GM18909 (cell line): ENCODE results near the gene SSH3.

Source experiments
- ATAC-seq: cut with Tn5 transposase; IDR thresholded peaks from one replicate; pipeline ENCODE4 v1.9.1; 2021; ENCODE audit warnings: mild to moderate bottlenecking; ENCODE audit not compliant: unreplicated experiment, poor library complexity

Gene SSH3

GRCh38 chr11:67289651-67290479 is 13.5 kb upstream of the SSH3 start:
- no peak for ATAC-seq

GRCh38 chr11:67290801-67291200 is 12.5 kb upstream of the SSH3 start:
- ATAC-seq = no peak

DNA sequence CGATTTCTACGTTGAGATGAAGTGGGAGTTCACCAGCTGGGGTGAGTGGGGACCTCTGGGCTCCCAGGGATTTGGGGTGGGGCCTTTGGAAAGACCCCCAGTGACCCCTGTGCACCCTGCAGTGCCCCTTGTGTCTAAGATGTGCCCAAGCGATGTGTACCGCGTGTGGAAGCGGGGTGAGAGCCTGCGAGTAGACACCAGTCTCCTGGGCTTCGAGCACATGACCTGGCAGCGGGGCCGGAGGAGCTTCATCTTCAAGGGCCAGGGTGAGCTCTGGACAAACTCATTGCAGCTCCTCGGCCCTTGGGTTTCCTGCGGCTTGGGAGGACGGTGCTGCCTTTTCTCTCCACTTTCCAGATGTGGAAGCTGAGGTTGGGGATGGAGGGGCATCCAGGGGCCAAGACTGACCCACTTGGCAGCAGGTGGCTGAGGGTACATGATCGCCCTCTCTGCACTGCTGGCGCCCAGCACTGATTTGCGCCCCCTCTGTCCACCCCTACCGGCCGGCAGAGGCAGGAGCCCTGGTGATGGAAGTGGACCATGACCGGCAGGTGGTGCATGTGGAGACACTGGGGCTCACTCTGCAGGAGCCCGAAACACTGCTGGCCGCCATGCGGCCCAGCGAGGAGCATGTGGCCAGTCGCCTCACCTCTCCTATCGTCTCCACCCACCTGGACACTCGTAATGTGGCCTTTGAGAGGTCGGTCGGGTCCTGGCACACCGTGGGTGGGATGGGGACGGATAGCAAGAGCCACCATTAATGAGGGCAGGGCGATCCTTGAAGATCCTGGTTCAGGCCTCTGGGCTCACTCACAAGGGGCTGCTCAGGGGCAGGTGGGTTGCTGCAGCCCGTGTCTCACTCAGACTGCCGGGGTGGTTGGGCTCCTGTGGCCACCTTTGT is 11.6 kb upstream of the SSH3 start:
- ATAC-seq = no peak

- no peak for ATAC-seq
Observed at GRCh38 chr11:67292671-67293070, 10.7 kb upstream of the SSH3 start.

DNA sequence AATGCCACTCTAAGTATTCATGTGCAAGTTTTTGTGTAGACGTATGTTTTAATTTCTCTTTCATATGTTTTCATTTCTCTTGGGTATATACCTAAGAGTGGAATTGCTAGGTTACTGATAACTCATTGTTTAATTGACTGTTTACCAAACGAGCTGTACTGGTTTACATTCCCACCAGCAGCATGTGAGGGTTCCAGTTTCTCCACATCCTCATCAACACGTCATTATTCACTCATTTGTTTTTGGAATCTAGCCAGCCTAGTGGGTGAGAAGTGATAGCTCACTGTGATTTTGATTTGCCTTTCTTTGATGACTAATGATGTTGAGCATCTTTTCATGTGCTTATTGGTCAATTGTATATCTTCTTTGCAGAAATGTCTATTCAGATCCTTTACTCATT is 10.2 kb upstream of the SSH3 start:
- ATAC-seq = no peak

GRCh38 chr11:67295846-67296245 is 7.5 kb upstream of the SSH3 start:
- no peak for ATAC-seq

GRCh38 chr11:67298786-67299185 is 4.5 kb upstream of the SSH3 start:
- no peak for ATAC-seq

GRCh38 chr11:67299471-67300191 is 3.7 kb upstream of the SSH3 start:
- ATAC-seq = no peak

- ATAC-seq = no peak
Observed at GRCh38 chr11:67300256-67300755, 3.0 kb upstream of the SSH3 start.

GRCh38 chr11:67300756-67301312 is 2.5 kb upstream of the SSH3 start:
- ATAC-seq = no peak

- ATAC-seq = no peak
Observed at GRCh38 chr11:67301313-67301921, 1.9 kb upstream of the SSH3 start.

- no peak for ATAC-seq
Observed at GRCh38 chr11:67301951-67302516, 1.3 kb upstream of the SSH3 start.

DNA sequence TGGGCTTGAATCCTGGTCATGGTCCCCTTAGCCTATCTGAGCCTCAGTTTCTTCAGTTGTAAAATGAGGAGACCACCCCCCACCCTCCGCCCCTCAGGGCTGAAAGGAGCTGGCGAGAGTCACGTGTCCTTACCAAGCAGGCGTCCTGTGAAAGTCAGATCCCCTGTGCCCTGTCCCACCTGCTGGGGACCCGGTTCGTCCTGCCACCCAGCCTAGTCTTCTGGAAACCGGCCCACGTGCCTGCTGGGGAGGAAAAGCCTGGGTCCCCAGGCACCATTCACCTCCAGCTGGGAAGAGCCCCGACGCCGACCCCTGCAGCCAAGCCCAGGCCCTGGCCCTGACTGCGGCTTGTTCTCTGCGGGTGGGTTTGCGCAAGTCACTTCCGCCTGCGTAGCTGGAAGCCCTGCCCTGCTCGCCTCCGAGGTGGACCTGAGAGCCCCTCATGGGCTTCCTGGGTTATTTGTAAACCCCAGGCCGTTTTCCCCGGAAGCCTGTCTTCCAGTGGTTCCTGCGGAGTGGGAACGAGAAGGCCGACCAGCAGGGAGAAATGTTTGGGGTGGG is 679 bp upstream of the SSH3 start:
- ATAC-seq = no peak

GRCh38 chr11:67303835-67304411 is 593 bp downstream of the SSH3 start:
- ATAC-seq = no peak

DNA sequence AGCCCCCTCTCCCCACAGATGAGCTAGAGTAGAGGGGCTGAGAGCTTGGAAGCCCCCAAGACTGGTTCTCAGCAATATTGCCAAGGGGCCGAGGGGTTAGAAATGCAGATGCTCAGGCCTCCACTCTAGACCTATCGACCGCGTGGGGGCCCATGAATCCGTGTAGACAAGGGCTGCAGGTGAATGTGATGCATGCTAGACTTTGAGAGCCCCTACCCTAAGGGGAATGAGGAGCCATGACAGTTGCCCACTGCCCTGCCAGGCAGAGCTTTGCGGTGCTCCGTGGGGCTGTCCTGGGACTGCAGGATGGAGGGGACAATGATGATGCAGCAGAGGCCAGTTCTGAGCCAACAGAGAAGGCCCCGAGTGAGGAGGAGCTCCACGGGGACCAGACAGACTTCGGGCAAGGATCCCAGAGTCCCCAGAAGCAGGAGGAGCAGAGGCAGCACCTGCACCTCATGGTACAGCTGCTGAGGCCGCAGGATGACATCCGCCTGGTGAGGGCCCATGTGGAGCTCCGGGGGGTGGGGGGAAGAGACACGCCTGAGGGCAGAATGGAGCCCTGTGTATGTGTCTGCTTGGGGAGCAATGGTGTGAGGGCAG is 1.3 kb downstream of the SSH3 start:
- no peak for ATAC-seq

DNA sequence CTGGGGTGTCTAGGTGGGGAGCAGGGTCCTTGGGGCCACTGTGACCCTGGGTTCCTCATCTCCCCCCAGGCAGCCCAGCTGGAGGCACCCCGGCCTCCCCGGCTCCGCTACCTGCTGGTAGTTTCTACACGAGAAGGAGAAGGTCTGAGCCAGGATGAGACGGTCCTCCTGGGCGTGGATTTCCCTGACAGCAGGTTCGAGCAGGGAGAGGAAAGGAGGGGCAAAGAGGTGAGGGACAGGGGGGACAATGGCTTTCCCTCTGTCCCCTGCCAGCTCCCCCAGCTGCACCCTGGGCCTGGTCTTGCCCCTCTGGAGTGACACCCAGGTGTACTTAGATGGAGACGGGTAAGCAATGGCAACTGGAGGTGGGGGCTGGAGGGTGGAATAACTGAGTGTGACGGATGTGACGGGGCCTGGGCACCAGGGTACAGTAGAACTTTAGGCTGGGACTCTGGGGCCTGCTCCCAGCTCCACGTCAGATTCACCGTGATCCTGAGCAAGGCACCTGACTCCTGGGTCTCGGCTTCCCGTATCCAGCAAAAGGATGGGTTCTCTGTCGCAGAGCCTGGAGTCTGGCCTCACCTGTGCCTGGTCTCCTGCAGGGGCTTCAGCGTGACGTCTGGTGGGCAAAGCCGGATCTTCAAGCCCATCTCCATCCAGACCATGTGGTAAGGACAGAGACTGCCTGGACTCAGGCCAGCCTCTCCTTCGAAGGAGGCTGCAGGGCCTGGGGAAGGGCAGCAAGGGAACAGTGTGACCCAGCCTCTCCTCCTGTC is 3.6 kb downstream of the SSH3 start:
- ATAC-seq = no peak

DNA sequence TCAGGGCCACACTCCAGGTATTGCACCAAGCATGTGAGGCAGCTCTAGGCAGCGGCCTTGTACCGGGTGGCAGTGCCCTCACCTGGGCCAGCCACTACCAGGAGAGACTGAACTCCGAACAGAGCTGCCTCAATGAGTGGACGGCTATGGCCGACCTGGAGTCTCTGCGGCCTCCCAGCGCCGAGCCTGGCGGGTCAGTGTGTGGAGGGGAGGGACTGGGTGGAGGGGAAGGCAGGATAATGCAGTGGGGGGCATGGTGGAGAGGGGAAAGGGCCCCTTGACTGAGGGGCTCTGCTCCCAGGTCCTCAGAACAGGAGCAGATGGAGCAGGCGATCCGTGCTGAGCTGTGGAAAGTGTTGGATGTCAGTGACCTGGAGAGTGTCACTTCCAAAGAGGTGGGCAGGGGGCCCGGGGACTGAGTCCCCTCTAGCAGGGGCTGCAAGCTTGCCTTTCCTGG is 4.2 kb downstream of the SSH3 start:
- ATAC-seq = no peak
